Choroid plexus epithelial cell (primary cell): Measurements from ENCODE around the gene PLA2G2A.

Experiments
- DNase-seq: peaks from one replicate; pipeline ENCODE4 v3.0.0-alpha.2; 2010; ENCODE audit warnings: low read depth
- H3K4me3 ChIP-seq: 2 replicates; pipeline ENCODE4 v1.5.1; 2011; ENCODE audit warnings: low read depth, mild to moderate bottlenecking, control low read depth, low read length, moderate library complexity
- CTCF ChIP-seq: conservative IDR thresholded peaks from 2 replicates; pipeline ENCODE4 v1.5.1; 2011; ENCODE audit warnings: low read depth, mild to moderate bottlenecking, control low read depth, inconsistent platforms, low read length, moderate library complexity

The PLA2G2A gene

DNA sequence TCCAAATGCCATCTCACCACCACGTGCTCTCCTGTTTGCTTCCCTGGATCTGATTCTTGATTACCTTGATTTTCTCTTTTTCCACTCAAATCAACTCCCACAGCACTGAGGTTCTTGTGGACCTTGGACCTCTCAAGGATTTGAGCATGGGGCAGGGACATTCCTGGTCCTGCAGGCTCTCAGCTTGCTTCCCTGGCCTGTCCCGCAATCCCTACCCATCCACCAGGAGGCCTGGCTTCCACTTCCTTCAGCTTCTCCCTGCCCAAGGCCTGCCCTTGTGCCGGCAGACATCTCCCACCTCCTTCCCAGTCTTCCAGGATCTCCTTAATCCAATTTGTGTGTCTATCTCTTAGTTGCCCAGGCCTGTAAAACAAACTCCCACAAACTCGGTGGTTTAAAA is 21.6 kb downstream of the PLA2G2A start:
- no peak for DNase-seq
- peak; percentile 9 for TF ChIP-seq CTCF
- H3K4me3 ChIP-seq = no peak overlapping the region

DNA sequence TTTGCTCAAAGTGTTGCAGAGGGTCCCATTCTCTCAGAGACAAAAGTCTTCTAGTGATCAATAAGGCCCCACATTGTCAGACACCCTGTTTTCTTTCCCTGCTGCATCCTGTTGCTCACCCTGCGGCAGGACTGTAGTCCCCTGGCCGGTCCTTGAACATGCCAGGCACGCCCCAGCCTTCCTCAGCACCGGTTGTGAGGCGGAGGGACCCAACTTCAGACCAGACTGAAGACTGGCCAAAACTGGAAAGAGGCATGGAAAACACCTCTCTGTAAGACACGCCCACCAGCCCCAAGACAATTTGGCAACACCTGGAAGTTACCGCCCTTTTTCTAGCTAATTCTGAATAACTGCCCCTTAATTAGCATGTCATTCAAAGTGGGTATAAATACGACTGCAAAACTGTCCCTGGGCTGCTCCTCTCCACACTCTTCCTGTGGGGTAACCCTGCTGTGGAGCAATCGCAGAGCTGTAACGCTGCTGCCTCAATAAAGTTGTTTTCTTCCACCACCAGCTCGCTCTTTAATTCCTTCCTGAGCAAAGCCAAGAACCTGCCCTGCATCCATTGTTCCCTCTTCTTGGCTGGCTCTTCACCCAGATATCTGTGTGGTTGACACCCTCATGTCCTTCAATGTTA is 23.8 kb downstream of the PLA2G2A start:
- TF ChIP-seq CTCF = no peak
- H3K4me3 ChIP-seq = no peak overlapping the region
- no peak for DNase-seq

GRCh38 chr1:19954059-19954458 is 25.4 kb downstream of the PLA2G2A start:
- H3K4me3 ChIP-seq = no peak overlapping the region
- DNase-seq = no peak
- TF ChIP-seq CTCF = no peak

DNA sequence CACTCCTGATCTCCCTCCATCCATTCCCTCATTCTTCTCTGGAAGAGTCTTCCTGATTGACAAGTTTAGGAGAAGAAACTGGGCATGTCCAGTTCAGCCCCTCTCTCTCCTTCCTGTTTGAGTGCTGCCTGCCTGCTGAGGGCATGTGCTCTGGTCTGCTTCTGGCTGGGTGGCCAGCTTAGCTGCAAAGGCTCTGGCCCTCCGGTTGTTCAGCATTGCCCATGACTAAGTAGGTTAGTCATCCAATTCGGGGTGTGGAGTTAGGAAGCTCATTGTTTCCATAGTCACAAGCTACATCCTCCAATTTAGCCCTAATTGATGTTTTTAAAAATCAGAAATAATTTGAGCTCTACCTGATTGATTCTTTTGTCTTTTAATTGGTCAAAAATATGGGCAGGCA is 30.4 kb downstream of the PLA2G2A start:
- H3K4me3 ChIP-seq = no peak overlapping the region
- DNase-seq = peak; percentile 54
- no peak for TF ChIP-seq CTCF

DNA sequence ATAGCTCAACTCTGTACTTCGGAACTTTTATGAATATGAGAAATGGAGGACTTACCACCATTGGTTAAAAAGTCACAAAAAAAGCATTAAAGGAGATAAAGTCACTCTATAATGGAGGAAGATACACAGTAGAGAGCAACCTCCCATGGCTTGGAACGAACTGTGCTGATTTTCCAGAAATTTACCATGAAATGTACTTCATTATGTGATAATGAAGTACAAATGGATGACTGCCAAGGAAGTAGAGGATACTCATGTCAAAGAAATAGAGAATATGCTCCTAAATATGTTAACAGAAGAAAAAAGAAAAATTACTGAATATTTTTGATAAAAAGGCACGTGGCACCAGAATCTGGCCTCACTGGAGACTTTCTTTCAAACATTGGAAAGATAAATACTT is 32.4 kb downstream of the PLA2G2A start:
- DNase-seq = no peak
- H3K4me3 ChIP-seq = no peak overlapping the region
- no peak for TF ChIP-seq CTCF

GRCh38 chr1:19946331-19946751 is 33.1 kb downstream of the PLA2G2A start:
- H3K4me3 ChIP-seq = no peak overlapping the region
- no peak for TF ChIP-seq CTCF
- DNase-seq = no peak

DNA sequence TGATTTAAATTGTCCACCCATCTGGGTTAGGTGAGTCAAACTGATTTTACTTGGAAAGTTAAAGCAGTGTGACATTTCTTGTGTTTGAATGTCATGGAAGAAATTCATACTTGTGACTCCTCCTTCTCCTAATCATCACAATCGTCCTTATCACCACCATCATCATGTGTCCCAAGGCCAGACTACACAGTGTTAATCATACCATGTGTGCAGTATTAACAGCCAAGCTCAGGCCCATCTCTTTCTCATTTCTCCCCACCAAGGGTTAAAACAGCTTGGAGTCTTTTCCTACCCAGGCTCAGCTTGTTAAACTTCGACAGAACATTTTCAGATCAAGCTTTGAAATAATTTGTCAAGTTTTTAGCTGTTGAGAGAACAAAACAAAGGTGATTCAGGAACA is 33.5 kb downstream of the PLA2G2A start:
- no peak for DNase-seq
- no peak for TF ChIP-seq CTCF
- H3K4me3 ChIP-seq = no peak overlapping the region
